IMR-90 (cell line): ENCODE results near the gene XPC.

ENCODE experiments used
- MAFK ChIP-seq: IDR thresholded peaks from 2 replicates; pipeline ENCODE4 v1.6.1; 2012; ENCODE audit warnings: low read depth, low read length, improper control_type of control experiment
- POLR2A ChIP-seq: IDR thresholded peaks from 2 replicates; pipeline ENCODE4 v1.6.1; 2012; ENCODE audit warnings: mild to moderate bottlenecking, low read depth, low read length
- RCOR1 ChIP-seq: IDR thresholded peaks from 2 replicates; pipeline ENCODE4 v1.6.1; 2012; ENCODE audit warnings: mild to moderate bottlenecking, low read length, improper control_type of control experiment; ENCODE audit not compliant: insufficient replicate concordance
- TF ChIP-seq, protein P1 (sequence below): conservative IDR thresholded peaks from 2 replicates; pipeline ENCODE4 v1.5.1; 2012; ENCODE audit warnings: mild to moderate bottlenecking, low read depth, low read length, improper control_type of control experiment

GRCh38 chr3:14118400-14119381, 59.7 kb downstream of the XPC start:
- no peak for TF ChIP-seq RCOR1
- TF ChIP-seq, protein P1, sequence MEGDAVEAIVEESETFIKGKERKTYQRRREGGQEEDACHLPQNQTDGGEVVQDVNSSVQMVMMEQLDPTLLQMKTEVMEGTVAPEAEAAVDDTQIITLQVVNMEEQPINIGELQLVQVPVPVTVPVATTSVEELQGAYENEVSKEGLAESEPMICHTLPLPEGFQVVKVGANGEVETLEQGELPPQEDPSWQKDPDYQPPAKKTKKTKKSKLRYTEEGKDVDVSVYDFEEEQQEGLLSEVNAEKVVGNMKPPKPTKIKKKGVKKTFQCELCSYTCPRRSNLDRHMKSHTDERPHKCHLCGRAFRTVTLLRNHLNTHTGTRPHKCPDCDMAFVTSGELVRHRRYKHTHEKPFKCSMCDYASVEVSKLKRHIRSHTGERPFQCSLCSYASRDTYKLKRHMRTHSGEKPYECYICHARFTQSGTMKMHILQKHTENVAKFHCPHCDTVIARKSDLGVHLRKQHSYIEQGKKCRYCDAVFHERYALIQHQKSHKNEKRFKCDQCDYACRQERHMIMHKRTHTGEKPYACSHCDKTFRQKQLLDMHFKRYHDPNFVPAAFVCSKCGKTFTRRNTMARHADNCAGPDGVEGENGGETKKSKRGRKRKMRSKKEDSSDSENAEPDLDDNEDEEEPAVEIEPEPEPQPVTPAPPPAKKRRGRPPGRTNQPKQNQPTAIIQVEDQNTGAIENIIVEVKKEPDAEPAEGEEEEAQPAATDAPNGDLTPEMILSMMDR: no peak
- no peak for TF ChIP-seq POLR2A
- no peak for TF ChIP-seq MAFK
